ENCODE data around the gene BHLHE23.

DNA sequence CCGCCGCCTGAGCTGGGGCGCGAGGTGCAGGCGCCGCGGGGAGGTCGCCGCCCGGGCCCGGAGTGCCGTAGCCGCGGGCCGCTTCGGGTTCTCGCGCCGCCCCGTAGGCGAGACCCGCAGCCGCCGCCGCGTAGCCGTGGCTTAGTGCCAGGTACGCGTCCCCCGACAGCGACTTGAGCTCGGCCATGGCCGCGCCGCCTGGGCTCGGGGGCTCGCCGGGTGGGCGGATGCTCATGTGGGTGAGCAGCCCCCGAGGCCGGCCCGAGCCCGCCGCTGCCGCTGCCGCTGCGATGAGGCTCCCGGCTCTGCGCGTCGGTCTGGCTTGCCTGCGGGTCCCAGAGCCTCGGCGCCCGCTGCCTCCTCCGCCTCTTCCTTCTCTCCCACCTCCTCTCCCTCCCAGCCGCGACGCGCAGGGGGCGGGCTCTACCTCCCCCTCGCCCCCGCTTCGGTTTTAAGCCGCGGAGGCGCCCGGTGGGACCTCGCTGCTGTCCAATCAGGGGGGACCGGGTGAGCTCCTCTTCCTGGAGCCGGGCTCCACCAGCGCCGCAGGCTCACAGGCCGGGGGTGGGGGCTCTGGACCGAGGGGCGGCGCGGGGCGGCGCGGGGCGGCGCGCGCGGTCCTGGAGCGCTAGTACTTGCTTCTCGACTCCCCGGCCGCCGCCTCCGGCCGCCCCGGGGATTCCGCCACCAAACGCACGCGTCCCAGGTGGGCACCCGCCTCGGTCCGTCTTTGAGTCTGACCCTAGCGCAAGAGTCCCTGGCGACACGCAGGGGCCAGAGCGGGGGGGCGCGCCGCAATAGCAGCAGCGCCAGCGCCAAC lies at the start of gene BHLHE23:
- TF ChIP-seq, protein P1, sequence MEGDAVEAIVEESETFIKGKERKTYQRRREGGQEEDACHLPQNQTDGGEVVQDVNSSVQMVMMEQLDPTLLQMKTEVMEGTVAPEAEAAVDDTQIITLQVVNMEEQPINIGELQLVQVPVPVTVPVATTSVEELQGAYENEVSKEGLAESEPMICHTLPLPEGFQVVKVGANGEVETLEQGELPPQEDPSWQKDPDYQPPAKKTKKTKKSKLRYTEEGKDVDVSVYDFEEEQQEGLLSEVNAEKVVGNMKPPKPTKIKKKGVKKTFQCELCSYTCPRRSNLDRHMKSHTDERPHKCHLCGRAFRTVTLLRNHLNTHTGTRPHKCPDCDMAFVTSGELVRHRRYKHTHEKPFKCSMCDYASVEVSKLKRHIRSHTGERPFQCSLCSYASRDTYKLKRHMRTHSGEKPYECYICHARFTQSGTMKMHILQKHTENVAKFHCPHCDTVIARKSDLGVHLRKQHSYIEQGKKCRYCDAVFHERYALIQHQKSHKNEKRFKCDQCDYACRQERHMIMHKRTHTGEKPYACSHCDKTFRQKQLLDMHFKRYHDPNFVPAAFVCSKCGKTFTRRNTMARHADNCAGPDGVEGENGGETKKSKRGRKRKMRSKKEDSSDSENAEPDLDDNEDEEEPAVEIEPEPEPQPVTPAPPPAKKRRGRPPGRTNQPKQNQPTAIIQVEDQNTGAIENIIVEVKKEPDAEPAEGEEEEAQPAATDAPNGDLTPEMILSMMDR (IDR thresholded peaks at IDR 0.05) = no peak
- no peak for TF ChIP-seq POLR2A (IDR thresholded peaks at IDR 0.05)
